Epithelial cell of prostate (primary cell): ENCODE data around the gene NEK7.

Experiments
- DNase-seq: peaks from one replicate; pipeline ENCODE4 v3.0.0-alpha.2; 2011; ENCODE audit warnings: low read depth, low spot score
- H3K27ac ChIP-seq: fragments of 450-650 bp; 2 replicates; pipeline ENCODE4 v1.5.1; 2017; ENCODE audit warnings: mild to moderate bottlenecking

The NEK7 gene

GRCh38 chr1:198141668-198142351, 15.0 kb upstream of the NEK7 start:
- DNase-seq = no peak

GRCh38 chr1:198143797-198144196, 13.0 kb upstream of the NEK7 start:
- no peak overlapping the region for H3K27ac ChIP-seq
- DNase-seq = no peak

More at GRCh38 chr1:198141668-198142351, 15.0 kb upstream of the NEK7 start:
- H3K27ac ChIP-seq = no peak overlapping the region

GRCh38 chr1:198147216-198147615, 9.6 kb upstream of the NEK7 start:
- DNase-seq = no peak
- no peak overlapping the region for H3K27ac ChIP-seq

- DNase-seq = no peak
- H3K27ac ChIP-seq = no peak overlapping the region
Observed at GRCh38 chr1:198150369-198150768, 6.4 kb upstream of the NEK7 start.

- no peak for DNase-seq
- no peak overlapping the region for H3K27ac ChIP-seq
Observed at GRCh38 chr1:198151688-198152087, 5.1 kb upstream of the NEK7 start.

GRCh38 chr1:198153103-198153502, 3.7 kb upstream of the NEK7 start:
- no peak overlapping the region for H3K27ac ChIP-seq
- DNase-seq = no peak

GRCh38 chr1:198153804-198154203, 3.0 kb upstream of the NEK7 start:
- no peak for DNase-seq
- H3K27ac ChIP-seq = no peak overlapping the region

GRCh38 chr1:198155253-198155652, 1.5 kb upstream of the NEK7 start:
- peak overlapping the region; percentile 92 for H3K27ac ChIP-seq
- DNase-seq = peak; percentile 69

- H3K27ac ChIP-seq = peak overlapping the region; percentile 92
- peak; percentile 48 for DNase-seq
Observed at GRCh38 chr1:198156111-198156744, 570 bp upstream of the NEK7 start.

- peak overlapping the region; percentile 92 for H3K27ac ChIP-seq
- DNase-seq = peak; percentile 86
Observed at GRCh38 chr1:198157241-198157846, 546 bp downstream of the NEK7 start.

- no peak for DNase-seq
- H3K27ac ChIP-seq = peak overlapping the region; percentile 92
Observed at GRCh38 chr1:198157847-198158725, 1.3 kb downstream of the NEK7 start.

- DNase-seq = no peak
- peak overlapping the region; percentile 92 for H3K27ac ChIP-seq
Observed at GRCh38 chr1:198158735-198159589, 2.2 kb downstream of the NEK7 start.

GRCh38 chr1:198160222-198160621, 3.4 kb downstream of the NEK7 start:
- H3K27ac ChIP-seq = peak overlapping the region; percentile 92
- DNase-seq = no peak

- H3K27ac ChIP-seq = peak overlapping the region; percentile 36
- DNase-seq = no peak
Observed at GRCh38 chr1:198160946-198161614, 4.3 kb downstream of the NEK7 start.

GRCh38 chr1:198161718-198162090, 4.9 kb downstream of the NEK7 start:
- H3K27ac ChIP-seq = peak overlapping the region; percentile 36
- DNase-seq = no peak

GRCh38 chr1:198162091-198162767, 5.4 kb downstream of the NEK7 start:
- H3K27ac ChIP-seq = peak overlapping the region; percentile 36

GRCh38 chr1:198165927-198166647, 9.3 kb downstream of the NEK7 start:
- no peak overlapping the region for H3K27ac ChIP-seq

More at GRCh38 chr1:198162091-198162767, 5.4 kb downstream of the NEK7 start:
- no peak for DNase-seq

GRCh38 chr1:198166900-198167299, 10.1 kb downstream of the NEK7 start:
- H3K27ac ChIP-seq = no peak overlapping the region
- no peak for DNase-seq

More at GRCh38 chr1:198165927-198166647, 9.3 kb downstream of the NEK7 start:
- no peak for DNase-seq
